Stimulated activated CD4-positive, alpha-beta T cell treated with anti-CD3 and anti-CD28 coated beads, Interleukin-1b, Interleukin-23, amount 100 ng/mL, for 1 hour (primary cell): ENCODE results near the gene AQP12A.
"Not testable (repeated sequence)": the region's sequence is repeated elsewhere in the genome, so short reads cannot be mapped to it uniquely, and the experiment has no call there.

Source experiments
- DNase-seq, 2 donors: peaks; one replicate each; pipeline ENCODE4 v3.0.0-alpha.2; 2020; ENCODE audit warnings: low read depth in 2 of 2

Gene AQP12A

GRCh38 chr2:240691631-240692420 is at the start of gene AQP12A:
TSS of gene AQP12A (plus strand) at chr2:240691866. CDS start at chr2:240691914, 48 bp downstream.
- DNase-seq, result not testable (repeated sequence)

GRCh38 chr2:240642061-240642805 is 49.4 kb upstream of the AQP12A start:
- DNase-seq, result no peak

GRCh38 chr2:240642806-240643092 is 48.9 kb upstream of the AQP12A start:
- DNase-seq, result no peak

GRCh38 chr2:240643093-240643810 is 48.4 kb upstream of the AQP12A start:
- no peak for DNase-seq

- no peak for DNase-seq
These were observed 47.9 kb upstream of the AQP12A start for GRCh38 chr2:240643811-240644150.

GRCh38 chr2:240644171-240644651 is 47.5 kb upstream of the AQP12A start:
- DNase-seq, result no peak

- no peak for DNase-seq
These were observed 46.8 kb upstream of the AQP12A start for GRCh38 chr2:240644859-240645301.

GRCh38 chr2:240645346-240645745 is 46.3 kb upstream of the AQP12A start:
- DNase-seq, result no peak

GRCh38 chr2:240645801-240646175 is 45.9 kb upstream of the AQP12A start:
- DNase-seq, result no peak

- DNase-seq, result no peak
These were observed 45.3 kb upstream of the AQP12A start for GRCh38 chr2:240646176-240646899.

- DNase-seq, result no peak
These were observed 44.7 kb upstream of the AQP12A start for GRCh38 chr2:240646900-240647502.

GRCh38 chr2:240647503-240648154 is 44.0 kb upstream of the AQP12A start:
- DNase-seq, result no peak

GRCh38 chr2:240648155-240648649 is 43.5 kb upstream of the AQP12A start:
- no peak for DNase-seq

GRCh38 chr2:240648650-240649275 is 42.9 kb upstream of the AQP12A start:
- no peak for DNase-seq

- no peak for DNase-seq
These were observed 42.3 kb upstream of the AQP12A start for GRCh38 chr2:240649331-240649730.

- DNase-seq, result no peak
These were observed 41.3 kb upstream of the AQP12A start for GRCh38 chr2:240650254-240650965.

GRCh38 chr2:240651185-240651584 is 40.5 kb upstream of the AQP12A start:
- DNase-seq, result no peak

- DNase-seq, result no peak
These were observed 35.5 kb upstream of the AQP12A start for GRCh38 chr2:240655931-240656886.
